Measurements from ENCODE around the gene CAPN15. TPM values are rescaled to one million over a fixed set of nuclear protein-coding genes. Genes with fewer than 3 reads are reported as not detected.

CAPN15 gene
- total RNA-seq, 2 experiments from 2014 or later, result 76.4 to 81.2 TPM

DNA sequence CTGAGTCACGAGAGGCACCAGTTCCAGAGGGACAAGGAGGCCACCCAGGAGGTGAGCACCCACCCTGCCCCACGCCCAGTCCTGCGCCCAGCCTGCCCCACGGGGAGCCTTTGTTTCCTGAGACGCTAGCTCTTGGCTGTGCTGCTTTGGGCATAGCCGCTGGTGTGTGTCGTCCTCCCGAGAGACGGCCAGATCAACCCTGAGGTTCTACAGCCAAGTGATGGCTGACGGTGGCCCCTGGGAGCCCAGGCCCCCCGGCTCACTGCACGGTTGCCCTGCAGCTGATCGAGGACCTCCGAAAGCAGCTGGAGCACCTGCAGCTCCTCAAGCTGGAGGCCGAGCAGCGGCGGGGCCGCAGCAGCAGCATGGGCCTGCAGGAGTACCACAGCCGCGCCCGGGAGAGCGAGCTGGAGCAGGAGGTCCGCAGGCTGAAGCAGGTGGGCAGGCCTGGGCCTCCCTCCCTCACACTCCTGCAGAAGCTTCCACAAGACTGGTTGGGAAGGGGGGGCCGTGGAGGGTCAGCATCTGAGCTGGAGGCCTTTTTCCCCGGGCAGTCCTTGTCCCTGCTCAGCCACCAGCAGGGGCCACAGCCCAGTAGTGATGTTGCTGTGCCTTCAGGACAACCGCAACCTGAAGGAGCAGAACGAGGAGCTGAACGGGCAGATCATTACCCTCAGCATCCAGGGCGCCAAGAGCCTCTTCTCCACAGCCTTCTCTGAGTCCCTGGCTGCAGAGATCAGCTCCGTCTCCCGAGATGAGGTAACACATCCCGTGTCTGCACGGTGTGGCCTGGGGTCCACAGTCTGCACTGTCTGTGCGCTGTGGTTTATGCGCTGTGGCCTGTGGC, 7.4 kb upstream of the CAPN15 start:
- ATAC-seq (no peak), DNase-seq (no peak)
- no peak overlapping the region for H3K4me3 Mint-ChIP-seq
- no peak for TF ChIP-seq CTCF (IDR thresholded peaks at IDR 0.05)
- ChIA-PET POLR2A (no interaction called here), CTCF (no interaction called here)
- H3K27me3 Mint-ChIP-seq, result no peaks in the 10 kb centered on the region
- peaks cover 12% of the 10 kb centered on the region for H3K4me1 Mint-ChIP-seq (ENCODE audit: low read depth)
- intact Hi-C loops (cut with micrococcal nuclease), result no loop called here
- no peaks in the 10 kb centered on the region for H3K9me3 Mint-ChIP-seq
- no peak overlapping the region for H3K27ac Mint-ChIP-seq
- peaks cover 3% of the 10 kb centered on the region for H3K36me3 Mint-ChIP-seq (ENCODE audit: low read depth)

DNA sequence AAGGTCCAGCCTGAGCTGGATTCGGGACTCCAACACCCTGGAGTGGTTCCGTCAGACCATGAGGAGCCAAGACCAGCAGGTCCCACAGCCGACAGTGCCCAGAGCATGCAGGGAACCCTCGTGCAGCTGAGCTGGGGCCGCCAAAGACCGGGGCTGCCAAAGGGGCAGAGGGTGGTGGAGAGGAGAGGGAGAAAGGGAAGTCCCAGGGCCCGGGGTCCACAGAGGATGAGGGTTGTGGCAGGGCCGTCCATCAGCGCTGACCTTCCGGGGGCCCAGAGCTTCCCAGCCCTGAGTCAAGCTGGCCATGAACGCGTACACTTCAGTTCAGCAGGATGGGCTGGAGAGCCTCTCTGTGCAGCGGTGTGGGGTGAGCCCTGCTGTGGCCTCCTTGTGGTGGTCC, 6.7 kb upstream of the CAPN15 start:
- H3K4me1 Mint-ChIP-seq (ENCODE audit: low read depth), result peaks cover 20% of the 10 kb centered on the region
- no peak for TF ChIP-seq CTCF (IDR thresholded peaks at IDR 0.05)
- no peaks in the 10 kb centered on the region for H3K27me3 Mint-ChIP-seq
- peaks cover 7% of the 10 kb centered on the region for H3K36me3 Mint-ChIP-seq (ENCODE audit: low read depth)
- ChIA-PET POLR2A (no interaction called here), CTCF (no interaction called here)
- no peaks in the 10 kb centered on the region for H3K9me3 Mint-ChIP-seq
- DNase-seq (no peak), ATAC-seq (no peak)
- no peak overlapping the region for H3K4me3 Mint-ChIP-seq
- intact Hi-C loops (cut with micrococcal nuclease), result no loop called here
- H3K27ac Mint-ChIP-seq, result no peak overlapping the region

DNA sequence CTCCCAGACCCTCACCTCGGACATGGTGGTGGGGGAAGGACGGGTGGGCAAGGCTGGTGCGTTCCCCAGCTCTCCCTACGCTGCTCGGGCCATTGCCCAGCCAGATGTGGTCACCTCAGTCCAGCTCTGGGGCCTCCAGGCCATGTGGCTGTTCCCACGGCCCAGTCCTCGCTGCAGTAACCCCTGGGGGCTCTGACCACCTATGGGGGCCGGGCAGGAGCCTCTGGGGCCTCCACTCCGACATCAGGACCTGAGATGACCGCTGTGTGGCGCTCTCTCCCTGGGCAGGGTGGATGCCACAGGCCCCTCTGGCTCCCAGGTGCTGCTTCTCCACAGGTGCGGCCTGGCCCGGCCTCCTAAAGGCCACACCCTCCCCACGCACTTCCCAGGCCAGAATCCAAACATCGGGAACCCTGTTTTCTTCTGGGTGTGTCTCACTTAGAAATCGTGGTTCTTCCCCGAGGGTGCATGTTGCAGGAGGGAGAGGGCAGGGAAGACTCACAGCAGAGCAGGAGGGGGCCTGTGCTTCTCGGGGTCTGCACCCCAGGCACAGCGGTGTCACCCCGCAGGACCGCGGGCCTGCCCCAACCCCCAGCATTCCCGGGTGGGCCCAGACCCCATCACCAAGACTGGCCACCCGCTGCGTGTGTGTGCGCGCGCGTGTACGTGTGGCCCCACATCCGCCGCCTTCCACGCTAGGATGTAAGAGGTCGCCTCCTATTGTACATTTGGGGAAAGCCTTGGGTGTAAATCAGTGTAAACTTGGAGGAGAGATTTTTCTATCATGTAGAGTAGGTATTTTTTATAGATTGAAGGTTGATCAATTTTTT, 5.9 kb upstream of the CAPN15 start:
- no peak for TF ChIP-seq CTCF (IDR thresholded peaks at IDR 0.05)
- no peaks in the 10 kb centered on the region for H3K27me3 Mint-ChIP-seq
- CTCF ChIA-PET, result no interaction called here
- ATAC-seq (no peak), DNase-seq (no peak)
- POLR2A ChIA-PET, result no interaction called here
- peaks cover 21% of the 10 kb centered on the region for H3K4me1 Mint-ChIP-seq (ENCODE audit: low read depth)
- no peaks in the 10 kb centered on the region for H3K9me3 Mint-ChIP-seq
- no peak overlapping the region for H3K27ac Mint-ChIP-seq
- H3K36me3 Mint-ChIP-seq (ENCODE audit: low read depth), result peaks cover 7% of the 10 kb centered on the region
- H3K4me3 Mint-ChIP-seq, result no peak overlapping the region
- intact Hi-C loops (cut with micrococcal nuclease), result no loop called here

GRCh38 chr16:522320-523096, 5.0 kb upstream of the CAPN15 start:
- no peak for ATAC-seq
- Mint-ChIP-seq H3K36me3 (ENCODE audit: low read depth) (peaks cover 7% of the 10 kb centered on the region), H3K4me3 (no peak overlapping the region), H3K4me1 (ENCODE audit: low read depth) (peaks cover 21% of the 10 kb centered on the region), H3K9me3 (no peaks in the 10 kb centered on the region), H3K27ac (peak overlapping the region; percentile 39), H3K27me3 (no peaks in the 10 kb centered on the region)
- ChIA-PET CTCF (no interaction called here), POLR2A (no interaction called here)
- no peak for TF ChIP-seq CTCF (IDR thresholded peaks at IDR 0.05)
- no peak for DNase-seq
- intact Hi-C loops (cut with micrococcal nuclease), result no loop called here
